Measurements from ENCODE around the gene PACS2. TPM values are rescaled to one million over a fixed set of nuclear protein-coding genes. Genes with fewer than 3 reads are reported as not detected.

Gene PACS2
- total and polyA plus RNA-seq, 2 donors (not counting 1 experiment from before 2014, with no cell fraction given): 65.6 to 70.7 TPM

DNA sequence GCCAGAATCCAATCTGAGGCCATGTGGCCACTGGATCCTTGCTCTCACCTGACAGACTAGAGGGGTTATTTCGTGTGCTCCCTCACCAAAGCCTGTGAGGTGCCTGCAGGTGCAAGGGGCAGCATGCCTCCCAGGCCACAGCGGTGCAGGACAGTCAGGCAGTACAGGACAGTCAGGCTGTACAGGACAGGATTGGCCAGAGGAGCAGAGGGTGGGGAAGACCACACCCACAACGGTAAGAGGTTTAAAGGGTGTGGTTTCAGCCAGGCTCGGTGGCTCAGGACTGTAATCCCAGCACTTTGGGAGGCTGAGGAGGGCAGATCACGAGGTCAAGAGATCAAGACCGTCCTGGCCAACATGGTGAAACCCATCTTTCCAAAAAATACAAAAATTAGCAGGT, 10.6 kb upstream of the PACS2 start:
- Mint-ChIP-seq H3K4me3 (no peak overlapping the region), H3K27ac (no peak overlapping the region), H3K4me1 (peaks cover 16% of the 10 kb centered on the region), H3K27me3 (no peaks in the 10 kb centered on the region), H3K9me3 (ENCODE audit: insufficient read depth) (no peaks in the 10 kb centered on the region)
- Histone ChIP-seq H3K4me1 (ENCODE audit: control insufficient read depth in 2 of 2, insufficient read depth in 2 of 2, low read length in 2 of 2) (peaks cover 15 to 21% of the 10 kb centered on the region in 2 donors), H3K79me2 (ENCODE audit: control insufficient read depth, insufficient read depth, low read length) (peaks cover 7% of the 10 kb centered on the region), H3K36me3 (replicated peaks in 1 of 2; ENCODE audit: control extremely low read depth in 1 of 2, control insufficient read depth in 1 of 2, extremely low read depth in 1 of 2, insufficient read depth in 2 of 2, low read length in 1 of 2) (no peaks in the 10 kb centered on the region), H3K4me3 (ENCODE audit: control extremely low read depth in 1 of 5, extremely low read depth in 1 of 5, insufficient read depth in 1 of 5, low read depth in 2 of 5, low read length in 4 of 5) (no peak overlapping the region), H4K20me1 (ENCODE audit: control insufficient read depth, insufficient read depth, low read length, poor library complexity, severe bottlenecking) (peaks cover 6% of the 10 kb centered on the region), H3K9ac (ENCODE audit: low read length) (no peak overlapping the region), H2AFZ (ENCODE audit: insufficient read depth, low read depth, low read length, poor library complexity, severe bottlenecking) (no peak overlapping the region), H3K27me3 (replicated peaks in 1 of 4; ENCODE audit: control extremely low read depth in 1 of 4, control insufficient read depth in 3 of 4, insufficient read depth in 4 of 4, low read length in 3 of 4) (no peaks in the 10 kb centered on the region), H3K4me2 (replicated peaks; ENCODE audit: low read depth, low read length, poor library complexity, severe bottlenecking) (no peak overlapping the region), H3K27ac (ENCODE audit: low read length in 2 of 2) (no peak overlapping the region), H3K9me3 (ENCODE audit: control extremely low read depth in 1 of 3, control insufficient read depth in 2 of 3, insufficient read depth in 1 of 3, low read length in 2 of 3) (no peaks in the 10 kb centered on the region)
- DNase-seq (no peak), ATAC-seq (ENCODE audit: low read depth) (no peak)
- TF ChIP-seq, protein P1, sequence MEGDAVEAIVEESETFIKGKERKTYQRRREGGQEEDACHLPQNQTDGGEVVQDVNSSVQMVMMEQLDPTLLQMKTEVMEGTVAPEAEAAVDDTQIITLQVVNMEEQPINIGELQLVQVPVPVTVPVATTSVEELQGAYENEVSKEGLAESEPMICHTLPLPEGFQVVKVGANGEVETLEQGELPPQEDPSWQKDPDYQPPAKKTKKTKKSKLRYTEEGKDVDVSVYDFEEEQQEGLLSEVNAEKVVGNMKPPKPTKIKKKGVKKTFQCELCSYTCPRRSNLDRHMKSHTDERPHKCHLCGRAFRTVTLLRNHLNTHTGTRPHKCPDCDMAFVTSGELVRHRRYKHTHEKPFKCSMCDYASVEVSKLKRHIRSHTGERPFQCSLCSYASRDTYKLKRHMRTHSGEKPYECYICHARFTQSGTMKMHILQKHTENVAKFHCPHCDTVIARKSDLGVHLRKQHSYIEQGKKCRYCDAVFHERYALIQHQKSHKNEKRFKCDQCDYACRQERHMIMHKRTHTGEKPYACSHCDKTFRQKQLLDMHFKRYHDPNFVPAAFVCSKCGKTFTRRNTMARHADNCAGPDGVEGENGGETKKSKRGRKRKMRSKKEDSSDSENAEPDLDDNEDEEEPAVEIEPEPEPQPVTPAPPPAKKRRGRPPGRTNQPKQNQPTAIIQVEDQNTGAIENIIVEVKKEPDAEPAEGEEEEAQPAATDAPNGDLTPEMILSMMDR (IDR thresholded peaks at IDR 0.05): no peak
- no peak for TF ChIP-seq EZH2 (IDR thresholded peaks at IDR 0.05; ENCODE audit: borderline replicate concordance, insufficient read depth, low read depth, low read length, poor library complexity, severe bottlenecking)
- ChIA-PET POLR2A (no interaction called here), CTCF (no interaction called here)
- intact Hi-C loops (cut with micrococcal nuclease): loop anchor here (5.0 kb wide), 2 partner anchors 93 to 552 kb away; partner anchors contain the start of genes SIVA1 and TEX22
- 81% methylated on average over 4 of the region's 6 CpGs for WGBS (ENCODE audit: insufficient coverage)

DNA sequence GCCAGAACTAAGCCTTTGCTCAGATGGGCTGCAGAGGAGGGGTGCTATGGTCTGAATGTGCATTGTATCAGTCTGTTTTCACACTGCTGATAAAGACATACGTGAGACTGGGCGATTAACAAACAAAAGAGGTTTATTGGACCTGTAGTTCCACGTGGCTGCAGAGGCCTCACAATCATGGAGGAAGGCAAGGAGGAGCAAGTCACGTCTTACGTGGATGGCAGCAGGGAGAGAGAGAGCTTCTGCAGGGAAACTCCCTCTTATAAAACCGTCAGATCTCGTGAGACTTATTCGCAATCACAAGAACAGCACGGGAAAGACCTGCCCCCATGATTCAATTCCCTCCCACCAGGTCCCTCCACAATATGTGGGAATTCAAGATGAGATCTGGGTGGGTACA, 10.0 kb upstream of the PACS2 start:
- Histone ChIP-seq H3K4me3 (ENCODE audit: control extremely low read depth in 1 of 5, extremely low read depth in 1 of 5, insufficient read depth in 1 of 5, low read depth in 2 of 5, low read length in 4 of 5) (no peak overlapping the region), H3K79me2 (ENCODE audit: control insufficient read depth, insufficient read depth, low read length) (peaks cover 7% of the 10 kb centered on the region), H3K27ac (ENCODE audit: low read length in 2 of 2) (no peak overlapping the region), H3K27me3 (replicated peaks in 1 of 4; ENCODE audit: control extremely low read depth in 1 of 4, control insufficient read depth in 3 of 4, insufficient read depth in 4 of 4, low read length in 3 of 4) (no peaks in the 10 kb centered on the region), H3K4me1 (ENCODE audit: control insufficient read depth in 2 of 2, insufficient read depth in 2 of 2, low read length in 2 of 2) (peaks cover 12 to 15% of the 10 kb centered on the region in 2 donors), H3K9ac (ENCODE audit: low read length) (no peak overlapping the region), H3K4me2 (replicated peaks; ENCODE audit: low read depth, low read length, poor library complexity, severe bottlenecking) (no peak overlapping the region), H3K9me3 (ENCODE audit: control extremely low read depth in 1 of 3, control insufficient read depth in 2 of 3, insufficient read depth in 1 of 3, low read length in 2 of 3) (no peaks in the 10 kb centered on the region), H2AFZ (ENCODE audit: insufficient read depth, low read depth, low read length, poor library complexity, severe bottlenecking) (no peak overlapping the region), H4K20me1 (ENCODE audit: control insufficient read depth, insufficient read depth, low read length, poor library complexity, severe bottlenecking) (peaks cover 6% of the 10 kb centered on the region), H3K36me3 (replicated peaks in 1 of 2; ENCODE audit: control extremely low read depth in 1 of 2, control insufficient read depth in 1 of 2, extremely low read depth in 1 of 2, insufficient read depth in 2 of 2, low read length in 1 of 2) (no peaks in the 10 kb centered on the region)
- DNase-seq: no peak
- intact Hi-C loops (cut with micrococcal nuclease): loop anchor here (5.0 kb wide), 2 partner anchors 93 to 552 kb away; partner anchors contain the start of genes SIVA1 and TEX22
- H3K27me3 Mint-ChIP-seq: no peaks in the 10 kb centered on the region
- H3K4me3 Mint-ChIP-seq: no peak overlapping the region
- ATAC-seq (ENCODE audit: low read depth): no peak
- ChIA-PET CTCF (no interaction called here), POLR2A (no interaction called here)
- no peak overlapping the region for H3K27ac Mint-ChIP-seq
- peaks cover 11% of the 10 kb centered on the region for H3K4me1 Mint-ChIP-seq
- H3K9me3 Mint-ChIP-seq (ENCODE audit: insufficient read depth): no peaks in the 10 kb centered on the region
- WGBS (ENCODE audit: insufficient coverage): 97% methylated on average over 5 of the region's 9 CpGs
- TF ChIP-seq, protein P1 (IDR thresholded peaks at IDR 0.05): no peak
- no peak for TF ChIP-seq EZH2 (IDR thresholded peaks at IDR 0.05; ENCODE audit: borderline replicate concordance, insufficient read depth, low read depth, low read length, poor library complexity, severe bottlenecking)
